H1 (cell line): ENCODE measurements around the gene BZW1. TPM values are rescaled to one million over a fixed set of nuclear protein-coding genes. Genes with fewer than 3 reads are reported as not detected.

ENCODE experiments used
- CTCF ChIA-PET: fragments of 300-600 bp; sonication (Branson Sonifier 250); formaldehyde crosslinking; loops from one replicate; lab custom pipeline; 2021; ENCODE audit not compliant: partially characterized antibody; lab: Charles Lee
- POLR2A ChIA-PET: fragments of 300-600 bp; sonication (Branson Sonifier 250); formaldehyde crosslinking; loops from one replicate; lab custom pipeline; 2021; ENCODE audit warnings: inconsistent platforms; ENCODE audit not compliant: partially characterized antibody; lab: Charles Lee
- DNase-seq, 2 experiments: peaks; one replicate each; pipeline versions ENCODE4 v3.0.0 to v3.0.0-alpha.2; 2010 to 2022; ENCODE audit warnings: low spot score in 2 of 2, low read depth in 1 of 2, mixed read lengths in 1 of 2
- FAIRE-seq: peaks from 2 replicates; lab custom pipeline; 2011; peaks lifted over from hg19 to GRCh38; lab: Jason Lieb, UNC
- H2AFZ ChIP-seq: 2 replicates; pipeline ENCODE4 v1.8.1; 2012; ENCODE audit warnings: low read length, inconsistent platforms
- H2AK5ac ChIP-seq: 2 replicates; pipeline ENCODE4 v1.6.1; 2013; ENCODE audit warnings: low read depth, low read length
- H2BK120ac ChIP-seq: replicated peaks from 2 replicates; pipeline ENCODE3; 2013; ENCODE audit warnings: low read depth, low read length, inconsistent platforms
- H2BK12ac ChIP-seq: 2 replicates; pipeline ENCODE4 v1.6.1; 2013; ENCODE audit warnings: low read depth, low read length
- H2BK15ac ChIP-seq: 2 replicates; pipeline ENCODE4 v1.6.1; 2013; ENCODE audit warnings: low read length
- H2BK20ac ChIP-seq: 2 replicates; pipeline ENCODE4 v1.6.1; 2013; ENCODE audit warnings: low read length
- H2BK5ac ChIP-seq: 2 replicates; pipeline ENCODE4 v1.6.1; 2013; ENCODE audit warnings: low read depth, low read length
- H3K14ac ChIP-seq: 2 replicates; pipeline ENCODE4 v1.6.1; 2013; ENCODE audit warnings: inconsistent platforms; ENCODE audit not compliant: insufficient read length
- H3K18ac ChIP-seq: 2 replicates; pipeline ENCODE4 v1.6.1; 2013; ENCODE audit warnings: low read length; ENCODE audit errors: extremely low read depth
- H3K23ac ChIP-seq: 2 replicates; pipeline ENCODE4 v1.6.1; 2013; ENCODE audit warnings: inconsistent platforms; ENCODE audit not compliant: insufficient read length
- H3K23me2 ChIP-seq: 2 replicates; pipeline ENCODE4 v1.6.1; 2013; ENCODE audit warnings: low read depth, low read length
- H3K27ac ChIP-seq: 2 replicates; pipeline ENCODE4 v1.6.1; 2011; ENCODE audit warnings: low read depth, low read length, inconsistent platforms
- H3K27me3 ChIP-seq, 4 experiments: replicated peaks in 1 of 4; 1 replicate in 1 of 4; 2 replicates in 3 of 4; pipeline versions ENCODE4 v1.6.1 to v1.8.1; 2011 to 2013; ENCODE audit warnings: low read length in 3 of 4, mild to moderate bottlenecking in 3 of 4, inconsistent platforms in 2 of 4, mixed read lengths in 2 of 4, moderate library complexity in 1 of 4; ENCODE audit not compliant: control insufficient read depth in 3 of 4, insufficient read depth in 3 of 4; ENCODE audit errors: extremely low read depth in 1 of 4
- H3K36me3 ChIP-seq, 4 experiments: 2 replicates each; pipeline versions ENCODE4 v1.6.1 to v1.8.1; 2011 to 2013; ENCODE audit warnings: mild to moderate bottlenecking in 4 of 4, low read length in 3 of 4, moderate library complexity in 2 of 4, control low read depth in 1 of 4, inconsistent platforms in 1 of 4; ENCODE audit not compliant: insufficient read depth in 4 of 4, control insufficient read depth in 2 of 4
- H3K4ac ChIP-seq: replicated peaks from 2 replicates; pipeline ENCODE3; 2013; ENCODE audit warnings: low read length, low read depth, mixed read lengths, inconsistent platforms; ENCODE audit not compliant: insufficient read length
- H3K4me1 ChIP-seq, 4 experiments: replicated peaks in 1 of 4; 1 replicate in 1 of 4; 2 replicates in 3 of 4; pipeline versions ENCODE4 v1.6.1 to v1.8.1; 2011 to 2013; ENCODE audit warnings: low read length in 3 of 4, inconsistent platforms in 2 of 4, mixed read lengths in 1 of 4; ENCODE audit not compliant: insufficient read depth in 4 of 4, control insufficient read depth in 3 of 4
- H3K4me2 ChIP-seq, 2 experiments: 2 replicates each; pipeline versions ENCODE4 v1.6.1 to v1.8.1; 2011 to 2013; ENCODE audit warnings: low read depth in 2 of 2, low read length in 2 of 2, control low read depth in 1 of 2, inconsistent platforms in 1 of 2, mild to moderate bottlenecking in 1 of 2; ENCODE audit not compliant: insufficient read depth in 1 of 2
- H3K4me3 ChIP-seq, 4 experiments: fragments of 200-600, 300-600 bp in 1 of 4; sonication (generic), shearing (Covaris generic), sonication (Bioruptor Twin) in 1 of 4; 2 replicates each; pipeline versions ENCODE4 v1.5.1 to v1.8.1; 2011 to 2016; ENCODE audit warnings: low read length in 4 of 4, low read depth in 3 of 4, control low read depth in 2 of 4, inconsistent platforms in 2 of 4, mild to moderate bottlenecking in 2 of 4, mixed read lengths in 1 of 4, moderate library complexity in 1 of 4; ENCODE audit not compliant: insufficient read depth in 2 of 4; ENCODE audit errors: extremely low read depth in 1 of 4
- H3K56ac ChIP-seq: replicated peaks from 2 replicates; pipeline ENCODE3; 2013; ENCODE audit warnings: low read depth, mild to moderate bottlenecking, mixed read lengths, low read length, inconsistent platforms; ENCODE audit not compliant: insufficient read length
- H3K79me1 ChIP-seq: 2 replicates; pipeline ENCODE4 v1.6.1; 2013; ENCODE audit warnings: low read depth, low read length, control low read depth
- H3K79me2 ChIP-seq, 2 experiments: 2 replicates each; pipeline versions ENCODE4 v1.6.1 to v1.8.1; 2012 to 2013; ENCODE audit warnings: low read length in 2 of 2, mild to moderate bottlenecking in 2 of 2, inconsistent platforms in 1 of 2; ENCODE audit not compliant: insufficient read depth in 2 of 2, control insufficient read depth in 1 of 2
- H3K9ac ChIP-seq, 4 experiments: replicated peaks in 1 of 4; 1 replicate in 1 of 4; 2 replicates in 3 of 4; pipeline versions ENCODE4 v1.6.1 to v1.8.1; 2011 to 2013; ENCODE audit warnings: low read depth in 3 of 4, low read length in 3 of 4, control low read depth in 2 of 4, mild to moderate bottlenecking in 2 of 4, moderate library complexity in 2 of 4, inconsistent platforms in 1 of 4; ENCODE audit errors: extremely low read depth in 1 of 4
- H3K9me3 ChIP-seq, 2 experiments: 2 replicates each; pipeline versions ENCODE4 v1.6.1 to v1.8.1; 2012 to 2013; ENCODE audit warnings: mild to moderate bottlenecking in 2 of 2, moderate library complexity in 2 of 2, control low read depth in 1 of 2, inconsistent platforms in 1 of 2, low read depth in 1 of 2, low read length in 1 of 2, mixed read lengths in 1 of 2; ENCODE audit not compliant: insufficient read depth in 2 of 2
- H4K20me1 ChIP-seq, 2 experiments: replicated peaks in 1 of 2; 2 replicates each; pipeline versions ENCODE3 to v1.8.1; 2011 to 2013; ENCODE audit warnings: inconsistent platforms in 2 of 2, low read length in 2 of 2, mild to moderate bottlenecking in 1 of 2; ENCODE audit not compliant: insufficient read depth in 2 of 2, control insufficient read depth in 1 of 2
- H4K5ac ChIP-seq: 2 replicates; pipeline ENCODE4 v1.6.1; 2013; ENCODE audit warnings: low read length, low read depth, mixed read lengths, inconsistent platforms; ENCODE audit not compliant: insufficient read length
- H4K8ac ChIP-seq: 2 replicates; pipeline ENCODE4 v1.8.0; 2013; ENCODE audit warnings: mild to moderate bottlenecking, moderate library complexity, low read length, inconsistent platforms; ENCODE audit not compliant: insufficient read depth; ENCODE audit errors: extremely low read depth
- H4K91ac ChIP-seq: replicated peaks from 2 replicates; pipeline ENCODE3; 2013; ENCODE audit warnings: low read length, mixed read lengths, inconsistent platforms; ENCODE audit not compliant: insufficient read length
- GTF2F1 ChIP-seq: IDR thresholded peaks from 2 replicates; pipeline ENCODE4 v1.6.1; 2012; ENCODE audit warnings: low read depth, low read length, improper control_type of control experiment, borderline replicate concordance
- HDAC6 ChIP-seq: IDR thresholded peaks from one replicate; pipeline ENCODE4 v1.7.1; 2012; ENCODE audit warnings: low read depth, mild to moderate bottlenecking, inconsistent platforms, low read length, moderate library complexity
- RBBP5 ChIP-seq: IDR thresholded peaks from 2 replicates; pipeline ENCODE4 v1.7.1; 2012; ENCODE audit warnings: low read depth, mild to moderate bottlenecking, inconsistent platforms, low read length, moderate library complexity, borderline replicate concordance
- RFX5 ChIP-seq: IDR thresholded peaks from 2 replicates; pipeline ENCODE4 v1.6.1; 2011; ENCODE audit warnings: low read depth, low read length, improper control_type of control experiment, borderline replicate concordance
- SAP30 ChIP-seq: fragments of 300-600 bp; sonication (generic); IDR thresholded peaks from 2 replicates; pipeline ENCODE4 v1.7.1; 2012; ENCODE audit warnings: low read length, moderate library complexity, mild to moderate bottlenecking, inconsistent platforms; ENCODE audit not compliant: insufficient read depth, insufficient replicate concordance
- WGBS, 2 experiments: shearing (Covaris generic) in 1 of 2; methylation state at CpG; one replicate each; pipeline versions ENCODE4 v1.1.6 to v1.1.7; 2013 to 2015; ENCODE audit warnings: low lambda C conversion rate in 2 of 2, mixed read lengths in 2 of 2, inconsistent platforms in 1 of 2, low coverage in 1 of 2, missing lambda C conversion rate in 1 of 2; ENCODE audit not compliant: insufficient replicate concordance in 2 of 2, insufficient coverage in 1 of 2, insufficient read length in 1 of 2; ENCODE audit errors: extremely low coverage in 1 of 2, missing lambda C conversion rate in 1 of 2; 5-methylcytosine and 5-hydroxymethylcytosine counted together
- polyA plus RNA-seq, 7 experiments: library from polyadenylated mRNA; depleted of rRNA in 3 of 7; stranded (reverse) in 5 of 7; unstranded in 2 of 7; fragments of >200 nt in 5 of 7; fragments of 200-250 nt in 2 of 7; gene quantifications; 1 replicate in 5 of 7; 2 replicates in 1 of 7; 4 replicates in 1 of 7; pipeline versions ENCODE4 v1.2.1 to v1.2.3, GENCODE V29; 2011 to 2013; ENCODE audit warnings: missing spikeins in 2 of 7, mixed read lengths in 2 of 7
- total RNA-seq: library from RNA; stranded (reverse); fragmentation: NEBNext Ultra II Directional; extraction: Animal tissue kit (Norgen Biotek cat#: 25700); gene quantifications from 2 replicates; pipeline ENCODE4 v1.2.1, GENCODE V29; 2021

The BZW1 gene
- total and polyA plus RNA-seq, 2 of the 8 experiments (the other 6 are each of a cell fraction or from before 2014, with no cell fraction given) = 152 to 335 TPM

DNA sequence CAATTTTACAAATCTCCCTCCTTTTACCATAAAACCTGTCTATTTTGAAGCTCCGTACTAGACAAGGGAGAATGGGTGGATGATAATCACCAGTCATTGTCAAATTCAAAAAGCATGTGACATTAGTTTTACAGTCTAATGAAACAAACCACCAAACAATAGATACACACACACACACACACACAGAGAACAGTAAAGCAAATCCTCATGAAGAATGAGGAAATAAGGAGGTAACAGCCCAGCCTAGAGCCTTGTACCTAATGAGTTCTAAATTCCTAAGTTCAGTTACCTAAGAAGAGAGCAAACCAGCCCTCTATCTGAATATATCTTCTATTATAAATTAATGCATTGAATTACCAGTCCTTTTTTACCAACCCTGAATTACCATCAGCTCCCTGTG, 36.8 kb upstream of the BZW1 start:
- Histone ChIP-seq H3K14ac (no peak overlapping the region), H3K36me3 (no peaks in the 10 kb centered on the region), H3K4me2 (no peak overlapping the region), H3K4ac (no peak overlapping the region), H3K79me2 (no peaks in the 10 kb centered on the region), H3K23ac (no peak overlapping the region), H2BK5ac (no peak overlapping the region), H3K18ac (no peak overlapping the region), H3K23me2 (no peaks in the 10 kb centered on the region; the same call in 1 of the 2 replicates), H2BK120ac (no peak overlapping the region), H3K9me3 (no peaks in the 10 kb centered on the region), H2BK20ac (no peak overlapping the region), H3K4me3 (no peak overlapping the region), H3K4me1 (no peaks in the 10 kb centered on the region), H4K91ac (no peak overlapping the region), H2BK12ac (no peak overlapping the region), H4K20me1 (no peaks in the 10 kb centered on the region), H3K9ac (no peak overlapping the region), H2AFZ (no peak overlapping the region), H2BK15ac (no peak overlapping the region), H3K27me3 (no peaks in the 10 kb centered on the region), H3K27ac (no peak overlapping the region), H2AK5ac (no peak overlapping the region), H4K8ac (no peak overlapping the region), H4K5ac (no peak overlapping the region), H3K56ac (no peak overlapping the region), H3K79me1 (no peaks in the 10 kb centered on the region)
- DNase-seq (no peak), FAIRE-seq (no peak)
- WGBS, 2 experiments = 91% methylated on average over 1 of the region's 1 CpG; no CpG with 5 or more reads in 1 of the 2 experiments
- CTCF ChIA-PET = interaction anchor here (0.7 to 1.3 kb wide), 2 partner anchors 57 to 691 kb away, joined by 4 read pairs; no protein-coding TSS in a partner anchor
- POLR2A ChIA-PET = no interaction called here
- TF ChIP-seq GTF2F1 = no peak
- TF ChIP-seq RBBP5 = no peak
- TF ChIP-seq HDAC6 = no peak
- TF ChIP-seq SAP30 = no peak
- TF ChIP-seq RFX5 = no peak
